AG04450 (cell line): ENCODE data around the gene CARMIL1. TPM values are rescaled to one million over a fixed set of nuclear protein-coding genes. Genes with fewer than 3 reads are reported as not detected.

Experiments used
- CTCF ChIA-PET: fragments of 300-600, 350-600 bp; formaldehyde crosslinking; extraction: SDS; loops from one replicate; lab custom pipeline; 2022; ENCODE audit warnings: antibody characterized with exemption, inconsistent platforms; lab: Charles Lee
- POLR2A ChIA-PET: fragments of 350-600 bp; formaldehyde crosslinking; extraction: SDS; loops from one replicate; lab custom pipeline; 2021; ENCODE audit warnings: antibody characterized with exemption, inconsistent platforms; lab: Yijun Ruan, JAX
- DNase-seq: peaks from one replicate; pipeline ENCODE4 v3.0.0-alpha.2; 2011; ENCODE audit warnings: low read depth, low spot score
- H3K27ac ChIP-seq: one replicate; pipeline ENCODE4 v1.5.1; 2012; ENCODE audit warnings: low read depth, low read length, control low read depth
- H3K27me3 ChIP-seq: one replicate; pipeline ENCODE4 v1.6.0; 2012; ENCODE audit warnings: low read length; ENCODE audit not compliant: control insufficient read depth, insufficient read depth
- H3K4me3 ChIP-seq: 2 replicates; pipeline ENCODE4 v1.5.1; 2011; ENCODE audit warnings: mild to moderate bottlenecking, low read depth, low read length, control low read depth
- H3K9me3 ChIP-seq: 2 replicates; pipeline ENCODE4 v1.5.1; 2012; ENCODE audit warnings: low read length; ENCODE audit not compliant: control insufficient read depth, insufficient read depth
- CTCF ChIP-seq: IDR thresholded peaks from 2 replicates; pipeline ENCODE4 v1.5.1; 2011; ENCODE audit warnings: low read depth, low read length, control low read depth, inconsistent platforms
- polyA plus RNA-seq: library from polyadenylated mRNA; depleted of rRNA; stranded (reverse); fragments of >200 nt; gene quantifications from 2 replicates; pipeline ENCODE4 v1.2.3, GENCODE V29; 2011

CARMIL1 gene
- polyA plus RNA-seq, 1 experiment: 0.55 TPM

- no peak for TF ChIP-seq CTCF
- Histone ChIP-seq H3K27ac (no peak overlapping the region), H3K27me3 (no peaks in the 10 kb centered on the region), H3K4me3 (no peak overlapping the region), H3K9me3 (no peaks in the 10 kb centered on the region)
- ChIA-PET CTCF (no interaction called here), POLR2A (no interaction called here)
- no peak for DNase-seq
Observed at GRCh38 chr6:25343984-25344383, 64.8 kb downstream of the CARMIL1 start.

GRCh38 chr6:25344827-25345226 is 65.7 kb downstream of the CARMIL1 start:
- TF ChIP-seq CTCF: no peak
- DNase-seq: no peak
- H3K27me3 ChIP-seq: no peaks in the 10 kb centered on the region
- ChIA-PET POLR2A (no interaction called here), CTCF (no interaction called here)
- no peak overlapping the region for H3K4me3 ChIP-seq
- no peak overlapping the region for H3K27ac ChIP-seq
- H3K9me3 ChIP-seq: no peaks in the 10 kb centered on the region

- Histone ChIP-seq H3K9me3 (no peaks in the 10 kb centered on the region), H3K27ac (no peak overlapping the region), H3K27me3 (no peaks in the 10 kb centered on the region), H3K4me3 (no peak overlapping the region)
- TF ChIP-seq CTCF: no peak
- POLR2A ChIA-PET: no interaction called here
- CTCF ChIA-PET: interaction anchor here (0.7 to 1.1 kb wide), 2 partner anchors 67 to 68 kb away, joined by 3 to 4 read pairs; partner anchors contain the start of gene CARMIL1
- no peak for DNase-seq
Observed at GRCh38 chr6:25346064-25346463, 66.9 kb downstream of the CARMIL1 start.

GRCh38 chr6:25350573-25350972 is 71.4 kb downstream of the CARMIL1 start:
- Histone ChIP-seq H3K9me3 (no peaks in the 10 kb centered on the region), H3K27me3 (no peaks in the 10 kb centered on the region), H3K4me3 (no peak overlapping the region), H3K27ac (no peak overlapping the region)
- ChIA-PET CTCF (no interaction called here), POLR2A (no interaction called here)
- no peak for TF ChIP-seq CTCF
- no peak for DNase-seq

GRCh38 chr6:25351485-25351884 is 72.3 kb downstream of the CARMIL1 start:
- H3K27me3 ChIP-seq: no peaks in the 10 kb centered on the region
- POLR2A ChIA-PET: no interaction called here
- CTCF ChIA-PET: interaction anchor here (1.6 kb wide), 1 partner anchor 85 kb away, joined by 4 read pairs; no protein-coding TSS in a partner anchor
- no peak for TF ChIP-seq CTCF
- H3K27ac ChIP-seq: no peak overlapping the region
- no peak overlapping the region for H3K4me3 ChIP-seq
- no peak for DNase-seq
- H3K9me3 ChIP-seq: no peaks in the 10 kb centered on the region
